Measurements from ENCODE around the gene CYP2A13. TPM values are rescaled to one million over a fixed set of nuclear protein-coding genes. Genes with fewer than 3 reads are reported as not detected.
"Not testable (repeated sequence)": the region's sequence is repeated elsewhere in the genome, so short reads cannot be mapped to it uniquely, and the experiment has no call there.

The CYP2A13 gene
- polyA plus RNA-seq, 1 donor (not counting 4 experiments of a cell fraction or from before 2014, with no cell fraction given), result not detected

DNA sequence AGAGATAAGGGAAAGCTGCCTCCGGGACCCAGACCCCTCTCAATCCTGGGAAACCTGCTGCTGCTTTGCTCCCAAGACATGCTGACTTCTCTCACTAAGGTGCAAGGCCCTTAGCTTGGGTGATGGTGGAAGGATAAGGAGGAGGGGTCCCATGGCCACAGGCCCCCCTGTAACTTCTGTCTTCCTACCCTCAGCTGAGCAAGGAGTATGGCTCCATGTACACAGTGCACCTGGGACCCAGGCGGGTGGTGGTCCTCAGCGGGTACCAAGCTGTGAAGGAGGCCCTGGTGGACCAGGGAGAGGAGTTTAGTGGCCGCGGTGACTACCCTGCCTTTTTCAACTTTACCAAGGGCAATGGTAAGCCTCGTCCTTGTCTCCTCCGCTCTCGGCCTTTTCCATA lies 28.0 kb downstream of the CYP2A13 start:
- no peaks in the 10 kb centered on the region for H3K36me3 ChIP-seq (ENCODE audit: control insufficient read depth in 2 of 2, extremely low read depth in 1 of 2, insufficient read depth in 2 of 2, low read length in 2 of 2)
- dilution Hi-C loops (cut with MboI; ENCODE audit: extremely low pct_ligation_motif_present, low sequenced_read_pairs), result no loop called here
- TF ChIP-seq, protein P1, sequence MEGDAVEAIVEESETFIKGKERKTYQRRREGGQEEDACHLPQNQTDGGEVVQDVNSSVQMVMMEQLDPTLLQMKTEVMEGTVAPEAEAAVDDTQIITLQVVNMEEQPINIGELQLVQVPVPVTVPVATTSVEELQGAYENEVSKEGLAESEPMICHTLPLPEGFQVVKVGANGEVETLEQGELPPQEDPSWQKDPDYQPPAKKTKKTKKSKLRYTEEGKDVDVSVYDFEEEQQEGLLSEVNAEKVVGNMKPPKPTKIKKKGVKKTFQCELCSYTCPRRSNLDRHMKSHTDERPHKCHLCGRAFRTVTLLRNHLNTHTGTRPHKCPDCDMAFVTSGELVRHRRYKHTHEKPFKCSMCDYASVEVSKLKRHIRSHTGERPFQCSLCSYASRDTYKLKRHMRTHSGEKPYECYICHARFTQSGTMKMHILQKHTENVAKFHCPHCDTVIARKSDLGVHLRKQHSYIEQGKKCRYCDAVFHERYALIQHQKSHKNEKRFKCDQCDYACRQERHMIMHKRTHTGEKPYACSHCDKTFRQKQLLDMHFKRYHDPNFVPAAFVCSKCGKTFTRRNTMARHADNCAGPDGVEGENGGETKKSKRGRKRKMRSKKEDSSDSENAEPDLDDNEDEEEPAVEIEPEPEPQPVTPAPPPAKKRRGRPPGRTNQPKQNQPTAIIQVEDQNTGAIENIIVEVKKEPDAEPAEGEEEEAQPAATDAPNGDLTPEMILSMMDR (optimal IDR thresholded peaks at IDR 0.05 in 1 of 3, IDR thresholded peaks at IDR 0.05 in 1 of 3, conservative IDR thresholded peaks at IDR 0.05 in 1 of 3; ENCODE audit: extremely low read depth in 1 of 3, insufficient read depth in 2 of 3, low read length in 3 of 3), result no peak
- TF ChIP-seq EZH2 (IDR thresholded peaks at IDR 0.05; ENCODE audit: low read length), result no peak
- H3K9ac ChIP-seq (ENCODE audit: control insufficient read depth, extremely low read depth, insufficient read depth, low read length), result no peak overlapping the region
- no peak for DNase-seq (ENCODE audit: low read depth, low spot score)
- FAIRE-seq, result no peak
- H3K79me2 ChIP-seq (ENCODE audit: control insufficient read depth, insufficient read depth, low read length), result no peaks in the 10 kb centered on the region
- H2AFZ ChIP-seq (ENCODE audit: control insufficient read depth, low read length), result no peak overlapping the region
- no peaks in the 10 kb centered on the region for H4K20me1 ChIP-seq (ENCODE audit: control insufficient read depth, extremely low read depth, insufficient read depth, low read length)
- H3K9me3 ChIP-seq (ENCODE audit: control insufficient read depth, low read depth, low read length), result no peaks in the 10 kb centered on the region
- H3K27me3 ChIP-seq (ENCODE audit: control insufficient read depth, extremely low read depth, insufficient read depth, low read length), result no peaks in the 10 kb centered on the region
- H3K27ac ChIP-seq (ENCODE audit: control insufficient read depth, insufficient read depth, low read length), result no peak overlapping the region
- no peak overlapping the region for H3K4me2 ChIP-seq (ENCODE audit: control insufficient read depth, extremely low read depth, insufficient read depth, low read depth, low read length)
- H3K4me3 ChIP-seq (ENCODE audit: control insufficient read depth in 2 of 3, extremely low read depth in 1 of 3, insufficient read depth in 2 of 3, low read depth in 1 of 3, low read length in 3 of 3), result no peak overlapping the region
- no peaks in the 10 kb centered on the region for H3K9me1 ChIP-seq (ENCODE audit: control insufficient read depth, extremely low read depth, insufficient read depth, low read length)
- no peaks in the 10 kb centered on the region for H3K4me1 ChIP-seq (ENCODE audit: control insufficient read depth, extremely low read depth, insufficient read depth, low read length)

DNA sequence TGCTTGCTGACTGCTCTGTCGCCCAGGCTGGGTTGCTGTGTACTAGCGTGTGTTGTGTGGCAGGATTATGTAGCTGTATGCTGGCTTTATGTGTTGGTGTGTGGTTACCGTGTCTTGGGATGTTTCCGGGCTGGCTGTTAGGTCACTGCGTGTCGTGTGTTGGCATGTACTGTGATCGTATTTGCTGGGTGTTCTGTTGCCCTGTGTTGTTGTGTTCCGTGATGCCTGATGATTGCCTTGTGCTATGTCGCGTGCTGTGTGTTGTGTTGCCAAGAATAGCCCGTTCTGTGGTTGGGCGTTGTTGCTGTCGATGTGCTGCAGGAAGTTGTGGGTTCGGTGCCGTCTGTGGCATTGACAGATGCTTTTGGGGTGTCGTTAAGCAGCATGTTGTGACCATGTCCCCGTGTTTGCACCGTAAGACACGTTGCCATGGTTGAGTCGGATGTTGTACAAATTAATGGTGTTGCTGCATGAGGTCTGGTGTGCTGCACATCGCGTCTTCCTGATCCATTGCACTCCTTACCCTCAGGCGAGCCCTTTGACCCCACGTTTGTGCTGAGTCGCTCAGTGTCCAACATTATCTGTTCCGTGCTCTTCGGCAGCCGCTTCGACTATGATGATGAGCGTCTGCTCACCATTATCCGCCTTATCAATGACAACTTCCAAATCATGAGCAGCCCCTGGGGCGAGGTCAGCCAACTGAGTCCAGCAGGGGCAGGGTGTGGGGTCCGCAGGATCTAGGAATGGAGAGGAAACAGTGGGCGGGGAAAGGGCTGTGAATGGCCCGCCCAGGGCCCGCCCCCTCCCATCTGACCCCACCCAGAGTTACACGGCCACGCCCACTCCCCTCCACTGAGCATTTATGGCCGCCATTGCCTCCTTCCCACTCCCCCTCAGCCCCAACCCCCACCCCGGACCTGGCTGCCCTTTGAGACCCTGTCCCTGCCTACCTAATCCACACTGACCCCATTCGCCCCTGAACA lies 33.0 kb downstream of the CYP2A13 start:
- H4K20me1 ChIP-seq (ENCODE audit: control insufficient read depth, extremely low read depth, insufficient read depth, low read length); H3K9me1 ChIP-seq (ENCODE audit: control insufficient read depth, extremely low read depth, insufficient read depth, low read length); H2AFZ ChIP-seq (ENCODE audit: control insufficient read depth, low read length); H3K27me3 ChIP-seq (ENCODE audit: control insufficient read depth, extremely low read depth, insufficient read depth, low read length); H3K27ac ChIP-seq (ENCODE audit: control insufficient read depth, insufficient read depth, low read length); H3K4me3 ChIP-seq (ENCODE audit: control insufficient read depth in 2 of 3, extremely low read depth in 1 of 3, insufficient read depth in 2 of 3, low read depth in 1 of 3, low read length in 3 of 3); H3K4me2 ChIP-seq (ENCODE audit: control insufficient read depth, extremely low read depth, insufficient read depth, low read depth, low read length); H3K36me3 ChIP-seq (ENCODE audit: control insufficient read depth in 2 of 2, extremely low read depth in 1 of 2, insufficient read depth in 2 of 2, low read length in 2 of 2); dilution Hi-C loops (cut with MboI; ENCODE audit: extremely low pct_ligation_motif_present, low sequenced_read_pairs); H3K79me2 ChIP-seq (ENCODE audit: control insufficient read depth, insufficient read depth, low read length); DNase-seq (ENCODE audit: low read depth, low spot score); H3K4me1 ChIP-seq (ENCODE audit: control insufficient read depth, extremely low read depth, insufficient read depth, low read length); FAIRE-seq; H3K9me3 ChIP-seq (ENCODE audit: control insufficient read depth, low read depth, low read length); H3K9ac ChIP-seq (ENCODE audit: control insufficient read depth, extremely low read depth, insufficient read depth, low read length): not testable (repeated sequence)

DNA sequence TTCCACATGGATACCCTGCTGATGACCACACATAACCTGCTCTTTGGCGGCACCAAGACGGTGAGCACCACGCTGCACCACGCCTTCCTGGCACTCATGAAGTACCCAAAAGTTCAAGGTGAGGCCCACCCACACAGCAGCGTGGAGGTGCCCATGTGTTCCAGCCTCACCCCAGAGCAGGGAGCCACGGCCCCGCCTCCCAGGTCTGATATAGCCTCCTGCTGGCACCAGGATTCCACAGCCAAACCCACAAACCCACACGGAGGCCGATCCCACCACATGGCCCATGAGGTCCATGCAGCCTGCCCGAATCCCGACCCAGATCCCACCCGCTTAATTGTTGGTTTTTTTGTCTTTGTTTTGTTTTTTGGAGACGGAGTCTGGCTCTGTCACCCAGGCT lies 34.6 kb downstream of the CYP2A13 start:
- dilution Hi-C loops (cut with MboI; ENCODE audit: extremely low pct_ligation_motif_present, low sequenced_read_pairs); H3K9ac ChIP-seq (ENCODE audit: control insufficient read depth, extremely low read depth, insufficient read depth, low read length); DNase-seq (ENCODE audit: low read depth, low spot score); H3K4me3 ChIP-seq (ENCODE audit: control insufficient read depth in 2 of 3, extremely low read depth in 1 of 3, insufficient read depth in 2 of 3, low read depth in 1 of 3, low read length in 3 of 3); H2AFZ ChIP-seq (ENCODE audit: control insufficient read depth, low read length); FAIRE-seq; H3K9me1 ChIP-seq (ENCODE audit: control insufficient read depth, extremely low read depth, insufficient read depth, low read length); H3K27ac ChIP-seq (ENCODE audit: control insufficient read depth, insufficient read depth, low read length); H3K79me2 ChIP-seq (ENCODE audit: control insufficient read depth, insufficient read depth, low read length); H3K27me3 ChIP-seq (ENCODE audit: control insufficient read depth, extremely low read depth, insufficient read depth, low read length); H3K4me1 ChIP-seq (ENCODE audit: control insufficient read depth, extremely low read depth, insufficient read depth, low read length); H4K20me1 ChIP-seq (ENCODE audit: control insufficient read depth, extremely low read depth, insufficient read depth, low read length); H3K36me3 ChIP-seq (ENCODE audit: control insufficient read depth in 2 of 2, extremely low read depth in 1 of 2, insufficient read depth in 2 of 2, low read length in 2 of 2); H3K9me3 ChIP-seq (ENCODE audit: control insufficient read depth, low read depth, low read length); H3K4me2 ChIP-seq (ENCODE audit: control insufficient read depth, extremely low read depth, insufficient read depth, low read depth, low read length): not testable (repeated sequence)

Data from keratinocyte (primary cell).